TTC549 (cell line): ENCODE measurements around the gene LYSMD4.

Experiments used
- FAIRE-seq: peaks from 2 replicates; lab custom pipeline; 2012; peaks lifted over from hg19 to GRCh38; lab: Jason Lieb, UNC

Gene LYSMD4

DNA sequence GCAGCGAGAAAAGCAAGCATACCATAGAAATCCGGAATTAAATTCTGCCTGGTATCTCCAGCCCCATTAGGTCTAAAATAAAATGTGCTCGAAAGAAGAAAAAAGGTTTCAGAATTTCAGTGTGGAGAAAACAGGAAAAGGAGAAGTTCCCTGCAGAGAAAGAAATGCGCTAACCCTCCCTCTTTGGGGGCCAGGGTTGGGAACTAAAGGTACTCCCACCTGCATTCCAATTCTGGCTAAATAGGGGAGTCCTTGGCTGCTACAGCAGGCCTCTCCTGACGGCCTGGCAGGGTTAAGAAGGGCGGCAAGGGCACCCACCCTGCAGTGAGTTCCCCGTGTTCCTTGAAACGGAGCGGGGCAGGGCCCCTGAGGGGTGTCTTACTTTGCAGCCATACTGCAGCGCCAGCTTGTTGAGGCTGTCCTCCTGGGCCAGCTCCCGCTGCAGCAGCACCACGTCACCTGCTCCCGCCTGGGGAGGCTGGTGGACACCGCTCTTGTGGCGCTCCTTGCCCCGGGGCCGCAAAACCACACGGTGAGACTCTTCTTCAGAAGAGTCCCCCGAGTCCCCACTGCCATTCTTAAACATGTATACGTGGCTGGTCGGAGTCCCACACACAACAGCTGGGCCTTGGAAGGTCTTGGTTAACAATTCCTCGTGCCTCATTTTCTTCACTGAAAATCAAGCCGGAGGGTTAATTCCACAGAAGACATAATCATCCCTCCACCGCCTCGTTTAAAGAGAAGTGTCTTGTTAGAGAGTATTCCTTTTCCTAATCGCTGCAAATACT, 1.7 kb downstream of the LYSMD4 start:
- FAIRE-seq = no peak

DNA sequence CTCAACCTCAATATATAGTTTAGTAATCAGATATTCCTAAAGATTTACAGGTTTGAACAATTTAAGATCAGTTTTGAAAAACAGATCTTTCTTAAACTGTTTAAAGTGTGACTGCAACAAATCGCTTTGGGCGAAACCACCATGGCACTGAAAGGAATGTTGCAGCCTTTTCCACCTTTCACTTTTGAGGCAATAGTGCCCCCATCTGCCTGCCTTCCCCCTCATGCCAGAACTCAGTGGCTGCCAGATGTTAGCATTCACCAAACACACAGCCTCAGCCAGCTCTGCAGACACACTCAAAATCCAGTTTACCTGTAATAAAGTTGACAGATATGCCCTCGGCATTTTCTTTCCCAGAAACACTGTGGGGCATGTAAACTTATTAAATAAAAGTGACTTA, 3.3 kb downstream of the LYSMD4 start:
- no peak for FAIRE-seq

DNA sequence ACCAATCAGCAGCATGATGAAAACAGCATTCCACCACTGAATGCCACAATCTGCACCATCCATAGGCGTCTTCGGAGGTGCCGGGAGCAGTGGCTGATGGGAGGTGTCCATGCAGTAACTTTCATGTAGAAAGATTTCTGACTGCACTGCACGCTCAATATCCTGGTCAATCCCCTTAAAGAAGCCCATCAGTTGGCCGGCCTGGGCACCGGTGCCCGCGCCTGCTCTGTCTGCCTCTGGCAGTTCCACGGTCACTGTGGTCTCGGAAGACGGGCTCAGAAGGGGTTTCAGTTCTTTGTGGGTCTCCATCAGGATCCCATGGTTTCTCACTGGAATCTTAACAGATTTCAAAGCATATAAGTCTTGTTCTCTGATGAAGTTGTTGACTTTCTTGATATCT, 3.9 kb downstream of the LYSMD4 start:
- FAIRE-seq = no peak

DNA sequence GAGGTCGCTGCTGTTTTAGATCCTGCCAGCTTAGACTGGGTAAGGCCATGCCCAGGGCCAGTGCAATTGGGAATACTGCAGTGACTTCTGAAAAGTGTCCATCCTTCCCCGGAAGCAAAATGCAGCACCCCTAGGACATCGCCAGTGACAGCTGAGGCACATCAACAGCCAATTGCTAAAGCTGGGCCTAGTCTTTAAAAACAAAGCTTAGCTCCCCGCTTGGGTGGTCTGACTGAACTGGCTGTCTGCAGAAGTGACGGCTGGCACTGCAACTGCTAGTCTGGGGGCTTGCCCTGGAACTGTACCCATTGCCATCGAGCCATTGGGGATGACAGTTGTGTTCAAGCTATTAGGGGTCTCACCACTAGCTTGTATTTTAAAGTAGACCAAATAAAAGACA, 4.3 kb downstream of the LYSMD4 start:
- no peak for FAIRE-seq

DNA sequence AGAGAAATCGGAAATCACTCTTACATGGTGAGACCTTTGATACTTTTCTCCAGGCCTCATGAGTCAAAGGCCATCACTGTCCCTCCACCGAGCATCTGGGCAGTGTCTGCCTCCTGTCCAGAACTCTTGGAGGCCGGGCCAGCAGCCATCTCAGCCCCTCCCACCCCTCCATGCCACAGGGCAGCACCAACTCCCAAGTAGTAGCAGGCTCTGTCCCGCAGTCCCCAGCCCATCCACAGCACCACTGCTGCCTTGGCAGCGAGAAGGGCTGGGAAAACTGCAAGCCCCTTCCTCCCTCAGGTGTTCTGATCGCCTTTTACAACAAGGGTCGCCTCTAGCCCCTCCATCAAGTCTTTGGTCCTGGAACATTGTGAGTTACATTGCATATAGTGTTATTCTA, 5.5 kb downstream of the LYSMD4 start:
- FAIRE-seq = no peak

DNA sequence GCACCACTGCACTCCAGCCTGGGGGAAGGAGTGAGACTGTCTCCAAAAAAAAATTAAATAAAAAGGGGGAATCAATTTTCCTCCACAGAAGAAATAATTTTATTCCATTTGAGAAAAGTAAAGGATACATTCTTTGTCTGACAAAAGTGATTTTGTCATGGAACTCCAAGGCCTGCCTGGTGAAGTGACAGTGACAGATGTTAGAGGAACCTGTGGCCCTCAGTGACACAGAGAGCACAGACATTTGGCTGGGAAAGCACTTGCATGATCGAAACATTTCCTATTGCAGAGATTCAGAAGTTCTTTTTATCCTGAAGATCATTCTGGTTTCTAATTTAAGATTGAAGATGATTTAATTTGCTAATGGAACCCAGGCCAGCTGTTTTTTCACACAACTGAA, 5.9 kb downstream of the LYSMD4 start:
- FAIRE-seq = no peak

DNA sequence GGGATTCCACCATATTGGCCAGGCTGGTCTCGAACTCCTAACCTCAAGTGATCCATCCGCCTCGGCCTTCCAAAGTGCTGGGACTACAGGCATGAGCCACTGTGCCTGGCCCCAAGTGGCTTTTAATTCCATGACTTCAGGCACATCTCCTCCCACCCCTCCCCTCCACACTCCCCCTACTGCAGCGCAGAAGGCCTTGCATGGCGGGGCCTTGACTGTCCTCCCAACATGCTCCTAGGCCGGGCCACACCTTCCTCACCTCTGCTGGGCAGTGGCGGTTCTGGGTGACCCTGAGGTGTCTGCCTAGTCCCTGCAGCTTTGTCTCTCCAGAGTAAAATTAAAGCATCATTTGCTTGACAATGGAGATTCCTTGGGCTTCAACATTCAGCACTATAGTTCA, 6.9 kb downstream of the LYSMD4 start:
- no peak for FAIRE-seq

DNA sequence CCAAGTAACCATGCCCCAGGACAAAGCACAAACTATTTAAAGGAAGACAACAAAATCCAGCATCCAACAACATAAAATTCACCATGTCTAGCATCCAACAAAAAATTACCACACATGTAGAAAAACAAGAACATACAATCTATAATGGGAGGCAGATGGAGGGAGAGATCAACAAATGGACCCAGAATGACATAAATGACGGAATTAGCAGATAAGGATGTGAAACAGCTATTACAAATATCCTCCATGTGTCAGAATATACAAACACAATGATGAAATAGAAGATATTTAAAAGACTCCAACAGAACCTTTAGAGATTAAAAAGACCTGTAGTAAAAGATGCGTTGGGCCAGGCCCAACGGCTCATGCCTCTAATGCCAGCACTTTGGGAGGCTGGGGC, 10.8 kb downstream of the LYSMD4 start:
- no peak for FAIRE-seq

DNA sequence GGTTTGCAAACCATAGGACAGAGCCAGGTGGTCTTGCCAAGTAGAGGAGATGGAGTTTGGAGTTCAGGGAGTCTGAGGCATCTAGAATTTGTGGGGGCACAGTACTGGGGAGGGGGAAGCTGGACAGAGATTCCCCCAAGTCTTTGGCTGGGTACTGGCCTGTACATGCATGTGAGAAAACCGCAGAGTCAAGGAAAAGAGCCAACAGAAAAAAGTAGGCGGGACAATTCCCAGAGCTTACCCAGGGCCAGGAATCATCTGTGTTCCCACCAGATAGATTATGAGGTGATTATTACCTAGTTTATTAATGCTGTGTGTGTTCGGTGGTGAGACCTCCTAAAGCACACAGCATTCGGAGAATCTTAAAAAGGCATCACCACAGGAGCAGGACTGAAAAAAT, 11.3 kb downstream of the LYSMD4 start:
- no peak for FAIRE-seq

DNA sequence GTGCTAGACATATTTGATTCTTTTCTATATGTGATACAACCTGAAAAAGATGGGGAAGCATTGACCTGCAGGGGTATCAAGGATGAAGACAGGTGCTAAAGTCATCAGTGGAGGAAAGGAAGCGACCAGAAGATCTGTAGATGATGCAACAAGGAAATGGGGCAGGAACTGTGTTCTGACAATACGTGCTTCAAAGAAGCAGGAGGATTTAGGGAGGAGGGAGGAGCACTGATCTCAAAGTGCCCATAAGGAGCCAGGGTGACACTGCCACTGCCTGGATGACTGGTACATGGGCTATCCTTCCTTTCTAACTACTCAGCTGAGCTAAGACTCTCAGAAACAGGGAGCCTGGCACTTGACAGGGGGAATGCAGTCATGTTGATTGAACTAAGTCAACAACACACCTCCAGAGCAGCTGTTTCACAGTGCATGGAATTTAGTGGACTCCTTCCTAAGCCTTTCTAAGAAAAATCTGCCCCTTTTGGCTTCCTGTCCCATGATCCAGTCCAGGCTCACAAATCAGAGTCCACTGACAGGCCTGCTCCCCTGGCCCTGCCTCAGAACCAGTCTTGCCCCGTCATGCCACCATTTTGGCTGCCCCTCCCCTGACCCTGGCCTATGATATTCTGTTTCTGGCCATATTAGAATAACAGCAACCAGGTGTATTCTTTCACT, 12.0 kb downstream of the LYSMD4 start:
- no peak for FAIRE-seq

DNA sequence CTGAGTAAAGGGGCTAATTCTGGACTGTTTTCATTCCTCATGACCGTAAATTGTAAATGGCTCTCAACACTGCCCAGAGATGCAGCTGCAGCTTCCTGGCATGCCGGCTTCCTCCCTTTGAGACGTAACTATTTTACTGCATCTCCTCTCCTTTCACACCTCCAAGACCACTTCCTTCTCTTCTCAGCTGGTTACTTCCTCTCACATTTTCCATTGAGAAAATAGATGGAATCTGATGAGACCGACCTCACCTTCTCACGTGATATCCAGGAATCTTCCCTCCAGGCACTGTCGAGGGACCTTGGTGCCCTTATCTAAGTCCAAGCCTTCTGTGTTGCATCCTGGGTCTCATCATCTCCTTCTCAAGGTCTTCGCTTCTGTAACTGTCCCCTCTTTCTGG, 12.7 kb downstream of the LYSMD4 start:
- FAIRE-seq = no peak

DNA sequence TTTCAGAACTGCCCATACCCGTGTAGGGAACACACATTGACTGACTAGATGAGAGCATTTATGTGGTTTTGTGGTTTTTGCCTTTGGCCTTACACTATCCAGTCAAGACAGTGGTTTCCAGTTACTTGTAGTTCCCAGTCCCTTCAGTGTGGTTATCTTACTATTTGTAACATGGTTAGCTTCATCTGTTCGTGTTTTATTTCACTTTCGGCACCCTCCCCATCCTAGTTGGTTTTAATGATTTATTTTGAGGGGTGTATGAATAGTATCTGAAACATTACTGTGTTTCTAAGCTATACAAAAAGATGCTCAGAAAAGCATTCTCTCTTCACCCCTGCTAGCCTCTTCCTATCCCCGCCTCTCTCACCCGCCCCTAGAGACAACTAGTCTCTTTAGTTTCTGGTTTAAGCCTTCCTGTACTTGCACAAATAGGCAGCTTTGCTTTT, 14.1 kb downstream of the LYSMD4 start:
- FAIRE-seq = no peak

DNA sequence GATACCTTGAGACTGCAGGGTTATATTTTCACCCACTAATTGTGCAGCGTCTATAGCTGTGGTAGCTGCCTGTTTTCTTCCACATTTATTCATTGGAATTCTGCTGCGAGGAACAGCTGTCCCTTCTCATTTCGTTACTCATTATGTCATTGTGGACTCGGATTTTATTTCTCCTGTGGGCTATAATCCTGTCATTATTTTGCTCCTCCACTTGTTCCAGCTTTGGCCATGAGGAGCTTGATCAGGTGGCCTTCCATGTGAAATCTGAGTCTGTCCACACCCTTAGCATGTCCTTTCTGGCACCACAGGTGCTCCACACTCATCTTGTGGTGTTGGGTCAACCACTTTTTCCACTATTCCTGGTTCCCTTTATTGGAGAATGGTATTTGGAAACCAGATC, 14.8 kb downstream of the LYSMD4 start:
- no peak for FAIRE-seq

DNA sequence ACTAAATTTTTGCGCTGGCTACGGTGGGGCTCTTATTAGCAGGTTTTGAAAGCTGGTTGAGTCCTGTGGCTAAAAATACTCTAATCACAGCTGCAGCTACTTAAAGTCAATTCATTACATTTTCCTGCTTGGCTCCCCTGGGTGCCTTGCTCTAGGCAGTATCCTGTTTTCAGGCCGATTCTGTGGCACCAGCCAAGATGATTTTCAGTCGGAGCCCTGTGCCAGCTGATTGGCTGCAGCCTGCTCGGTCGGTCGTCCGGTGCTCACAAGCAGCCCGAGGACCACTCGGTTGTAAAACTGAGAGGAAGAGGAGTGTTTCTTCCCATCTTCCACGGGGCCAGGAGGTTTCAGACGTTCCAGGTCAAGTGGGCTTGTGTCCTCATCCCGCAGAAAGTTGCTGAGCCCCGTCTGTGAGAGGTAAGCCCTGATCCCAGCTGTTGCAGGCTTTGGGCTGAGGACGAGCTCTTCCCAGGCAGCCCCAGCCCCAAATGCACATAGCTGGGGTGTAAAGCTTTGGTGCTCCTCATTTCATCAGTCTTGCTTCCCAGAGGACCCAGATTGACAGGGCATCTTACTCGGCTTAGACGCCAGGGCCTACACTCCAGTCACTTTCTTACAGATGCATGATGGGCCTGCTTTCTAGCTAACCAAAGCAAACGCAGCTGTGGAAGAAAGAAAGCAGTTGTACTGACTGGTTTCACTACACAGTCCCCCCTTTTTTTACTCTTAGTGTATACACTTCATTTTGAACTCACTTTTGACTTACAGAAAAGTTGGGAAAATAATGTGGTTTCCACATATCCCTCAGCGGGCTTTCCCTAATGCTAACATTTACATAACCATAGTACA, 15.9 kb downstream of the LYSMD4 start:
- FAIRE-seq = no peak

DNA sequence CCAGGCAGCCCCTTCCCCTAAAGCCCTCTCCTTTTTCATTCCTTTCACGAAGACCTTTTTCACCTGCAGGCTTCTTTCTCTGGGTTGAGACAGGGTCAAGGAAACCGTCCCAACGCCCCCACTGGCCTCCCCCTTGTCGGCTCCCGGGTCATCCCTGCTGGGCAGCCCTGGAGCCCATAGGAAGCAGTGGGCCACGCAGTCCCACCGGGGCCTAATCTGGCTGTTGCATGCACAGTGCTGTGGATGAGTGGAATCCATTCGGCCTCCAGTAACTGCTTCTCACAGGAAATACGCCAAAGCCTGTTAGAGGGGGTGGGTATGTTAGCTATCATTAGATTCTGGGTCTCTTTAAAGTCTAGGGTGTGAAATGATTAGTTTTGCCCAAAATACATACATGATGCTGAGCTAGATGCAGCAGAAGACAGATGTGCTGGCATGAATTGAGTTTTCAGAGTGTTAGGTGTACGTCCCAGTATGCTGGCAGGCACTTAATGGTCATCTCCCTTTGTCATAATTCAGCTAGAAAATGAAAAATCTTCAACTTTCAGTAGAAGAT, 16.6 kb downstream of the LYSMD4 start:
- FAIRE-seq = no peak

DNA sequence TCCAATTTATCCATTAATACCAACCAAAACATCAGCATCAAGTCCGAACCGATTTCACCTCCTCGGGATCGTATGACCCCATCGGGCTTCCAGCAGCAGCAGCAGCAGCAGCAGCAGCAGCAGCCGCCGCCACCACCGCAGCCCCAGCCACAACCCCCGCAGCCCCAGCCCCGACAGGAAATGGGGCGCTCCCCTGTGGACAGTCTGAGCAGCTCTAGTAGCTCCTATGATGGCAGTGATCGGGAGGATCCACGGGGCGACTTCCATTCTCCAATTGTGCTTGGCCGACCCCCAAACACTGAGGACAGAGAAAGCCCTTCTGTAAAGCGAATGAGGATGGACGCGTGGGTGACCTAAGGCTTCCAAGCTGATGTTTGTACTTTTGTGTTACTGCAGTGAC, 20.8 kb downstream of the LYSMD4 start:
- no peak for FAIRE-seq

DNA sequence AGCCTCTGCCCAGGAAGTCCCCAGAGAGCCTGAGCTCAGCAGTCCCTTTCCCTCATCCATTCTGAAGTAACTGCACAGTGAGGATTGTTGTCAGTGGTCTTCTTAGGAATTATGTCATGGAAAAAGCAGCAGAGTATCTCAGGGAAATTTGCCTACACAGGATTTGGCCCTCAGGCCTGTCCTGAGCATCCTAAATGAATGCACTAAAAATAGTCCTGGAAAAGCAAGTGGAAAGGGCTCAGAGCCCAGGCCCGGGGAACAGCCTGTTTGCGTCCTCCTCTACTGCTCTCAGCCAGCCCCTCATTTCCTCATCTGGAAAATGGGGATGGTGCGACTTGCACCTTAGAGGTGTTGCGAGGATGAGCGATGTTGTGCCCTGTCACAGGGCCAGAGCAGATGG, 21.6 kb downstream of the LYSMD4 start:
- FAIRE-seq = no peak

DNA sequence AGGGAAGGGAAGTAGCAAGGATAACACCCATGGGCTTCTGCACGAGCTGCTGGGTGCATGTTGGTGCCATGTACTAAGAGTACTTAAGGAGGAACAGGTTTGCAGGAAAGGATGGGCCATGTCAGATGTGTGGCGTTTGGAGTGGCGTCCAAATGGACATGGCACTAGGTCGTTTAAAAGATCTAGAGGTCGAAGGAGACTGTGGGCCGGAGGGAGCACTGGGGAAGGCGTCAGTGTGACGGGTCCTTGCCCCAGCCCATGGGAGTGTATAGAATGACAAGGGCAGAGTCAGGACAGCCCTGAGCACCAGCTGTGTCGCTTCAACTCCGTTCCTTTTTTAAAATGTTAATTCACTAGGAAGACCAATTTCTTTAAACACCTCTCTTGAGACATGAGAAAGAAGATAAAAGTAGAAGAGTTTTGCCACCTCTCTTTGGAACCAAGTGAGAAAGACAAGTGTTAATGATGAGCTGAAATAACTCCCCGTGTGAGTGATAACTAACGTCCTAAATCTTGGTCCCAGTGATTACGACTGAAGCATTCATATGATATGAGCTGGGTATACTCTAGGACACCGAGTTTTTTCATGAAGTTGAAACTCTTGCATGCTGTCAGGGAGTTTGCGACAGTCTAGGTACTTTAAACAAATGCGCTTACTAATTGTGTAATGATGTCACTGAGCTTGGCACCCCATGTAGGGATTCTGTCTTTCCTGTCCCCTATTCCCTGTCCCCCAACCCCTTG, 23.8 kb downstream of the LYSMD4 start:
- no peak for FAIRE-seq

DNA sequence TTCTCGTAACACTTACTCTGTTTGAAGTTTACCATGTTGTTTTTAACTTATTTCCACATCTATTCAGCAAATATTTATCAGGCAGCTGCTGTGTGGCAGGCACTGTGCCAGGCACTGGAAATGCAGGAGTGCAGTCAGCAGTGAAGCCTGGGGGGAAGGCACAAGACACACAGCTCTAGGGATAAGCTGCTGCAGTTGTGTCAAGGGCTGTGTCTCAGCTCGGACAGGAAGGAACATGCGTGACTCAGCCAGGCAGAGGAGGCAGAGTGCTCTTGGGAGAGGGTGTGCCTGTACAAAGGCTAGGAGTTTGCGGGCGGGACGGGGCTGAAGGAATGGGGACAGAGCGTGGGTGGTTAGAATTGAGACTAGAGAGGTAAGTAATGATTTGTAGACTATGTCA, 24.7 kb downstream of the LYSMD4 start:
- no peak for FAIRE-seq

DNA sequence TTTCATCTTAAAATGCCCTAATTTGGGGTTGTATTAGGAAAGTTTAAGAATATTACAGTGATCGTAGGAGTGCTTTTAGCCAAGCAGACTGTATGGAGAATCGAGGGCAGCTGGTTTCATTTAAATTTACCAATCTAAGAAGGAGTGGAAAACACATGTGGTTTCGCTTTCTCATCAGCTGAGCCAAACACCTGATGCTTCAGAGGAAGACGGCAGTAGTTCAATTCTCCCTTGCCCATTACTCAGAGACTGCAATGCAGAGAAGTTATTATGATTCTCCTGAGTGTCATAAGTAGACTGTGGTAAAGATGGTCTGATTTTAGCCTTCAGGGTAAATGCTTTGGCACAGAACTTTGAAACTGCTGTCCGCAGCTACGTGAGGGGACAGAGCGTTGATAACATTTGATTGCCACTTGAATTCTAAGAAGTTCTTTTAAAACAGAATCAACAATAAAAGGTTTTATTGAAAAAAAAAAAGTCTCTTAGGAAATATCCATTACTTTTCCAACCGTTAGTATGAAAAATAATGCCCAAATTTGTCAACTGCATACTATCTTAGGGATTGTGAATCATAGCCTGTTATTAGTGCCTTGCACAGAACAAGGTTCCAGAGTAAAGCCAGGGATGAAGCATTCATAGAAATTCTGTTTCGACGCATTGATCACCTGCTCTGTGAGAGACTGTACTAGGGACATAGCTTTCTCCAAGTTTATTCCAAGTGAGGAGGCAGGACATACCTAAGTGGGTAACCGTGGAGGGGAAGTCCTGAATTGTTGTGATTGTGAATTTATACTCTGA, 25.6 kb downstream of the LYSMD4 start:
- no peak for FAIRE-seq
